GM13977 (cell line): ENCODE data around the gene OCIAD1.

Source experiments
- DNase-seq: peaks from one replicate; pipeline ENCODE4 v3.0.0; 2012; ENCODE audit warnings: low spot score
- in situ Hi-C: fragments of 300-500 bp; cut with MboI; formaldehyde crosslinking; loops from one replicate; pipeline ENCODE4 v1.12.0; 2022; ENCODE audit warnings: low sequenced_read_pairs, low pct_unique_long_range_greater_than_20kb, mixed read lengths, inconsistent platforms; ENCODE audit not compliant: unreplicated experiment
- TF ChIP-seq, protein P1 (sequence below): IDR thresholded peaks from 2 replicates; pipeline ENCODE4 v1.5.1; 2012; ENCODE audit warnings: mild to moderate bottlenecking, control low read depth; ENCODE audit not compliant: insufficient read depth; ENCODE audit errors: extremely low read depth, missing control alignments

The OCIAD1 gene

GRCh38 chr4:48791313-48791712 is 39.6 kb upstream of the OCIAD1 start:
- no peak for DNase-seq
- in situ Hi-C loops = no loop called here
- TF ChIP-seq, protein P1, sequence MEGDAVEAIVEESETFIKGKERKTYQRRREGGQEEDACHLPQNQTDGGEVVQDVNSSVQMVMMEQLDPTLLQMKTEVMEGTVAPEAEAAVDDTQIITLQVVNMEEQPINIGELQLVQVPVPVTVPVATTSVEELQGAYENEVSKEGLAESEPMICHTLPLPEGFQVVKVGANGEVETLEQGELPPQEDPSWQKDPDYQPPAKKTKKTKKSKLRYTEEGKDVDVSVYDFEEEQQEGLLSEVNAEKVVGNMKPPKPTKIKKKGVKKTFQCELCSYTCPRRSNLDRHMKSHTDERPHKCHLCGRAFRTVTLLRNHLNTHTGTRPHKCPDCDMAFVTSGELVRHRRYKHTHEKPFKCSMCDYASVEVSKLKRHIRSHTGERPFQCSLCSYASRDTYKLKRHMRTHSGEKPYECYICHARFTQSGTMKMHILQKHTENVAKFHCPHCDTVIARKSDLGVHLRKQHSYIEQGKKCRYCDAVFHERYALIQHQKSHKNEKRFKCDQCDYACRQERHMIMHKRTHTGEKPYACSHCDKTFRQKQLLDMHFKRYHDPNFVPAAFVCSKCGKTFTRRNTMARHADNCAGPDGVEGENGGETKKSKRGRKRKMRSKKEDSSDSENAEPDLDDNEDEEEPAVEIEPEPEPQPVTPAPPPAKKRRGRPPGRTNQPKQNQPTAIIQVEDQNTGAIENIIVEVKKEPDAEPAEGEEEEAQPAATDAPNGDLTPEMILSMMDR = no peak

- in situ Hi-C loops = no loop called here
- TF ChIP-seq, protein P1 = no peak
- DNase-seq = no peak
These were observed 38.4 kb upstream of the OCIAD1 start for GRCh38 chr4:48792348-48793006.

GRCh38 chr4:48795108-48795507 is 35.8 kb upstream of the OCIAD1 start:
- DNase-seq = no peak
- TF ChIP-seq, protein P1 = no peak
- in situ Hi-C loops = no loop called here

GRCh38 chr4:48796191-48796926 is 34.5 kb upstream of the OCIAD1 start:
- DNase-seq = no peak
- TF ChIP-seq, protein P1 = no peak
- in situ Hi-C loops = no loop called here

DNA sequence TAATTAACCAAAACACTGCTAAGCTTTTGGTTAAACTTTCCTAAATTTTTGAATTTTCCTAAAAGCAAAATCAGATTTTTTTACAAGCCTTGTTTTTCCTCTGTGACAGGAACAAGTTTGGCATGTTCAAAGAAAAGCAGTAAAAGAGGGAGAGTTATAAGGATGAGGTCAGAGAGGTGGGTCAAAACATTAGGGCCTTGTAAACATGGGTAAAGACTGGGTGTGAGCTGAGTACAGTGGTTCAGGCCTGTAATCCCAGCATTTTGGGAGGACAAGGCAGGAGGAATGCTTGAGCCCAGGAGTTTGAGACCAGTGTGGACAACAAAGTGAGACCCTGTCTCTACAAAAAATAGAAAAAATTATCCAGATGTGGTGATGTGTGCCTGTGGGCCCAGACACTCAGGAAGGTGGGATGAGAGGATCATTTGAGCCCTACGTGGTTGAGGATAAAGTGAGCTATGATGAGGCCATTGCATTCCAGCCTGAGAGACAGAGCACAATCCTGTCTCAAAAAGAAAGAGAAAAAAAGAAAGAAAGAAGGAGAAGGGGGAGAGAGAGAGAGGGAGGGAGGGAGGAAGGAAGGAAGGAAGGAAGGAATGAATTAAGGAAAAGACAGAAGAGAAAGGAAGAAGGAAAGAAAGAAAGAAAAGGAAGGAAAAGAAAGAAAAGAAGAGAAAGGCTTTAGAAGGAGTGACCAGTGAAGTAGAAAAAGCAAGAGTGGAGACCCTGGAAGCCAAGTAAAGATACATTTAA is 33.8 kb upstream of the OCIAD1 start:
- DNase-seq = no peak
- TF ChIP-seq, protein P1 = no peak
- in situ Hi-C loops = no loop called here

- DNase-seq = no peak
- in situ Hi-C loops = no loop called here
- TF ChIP-seq, protein P1 = no peak
These were observed 32.8 kb upstream of the OCIAD1 start for GRCh38 chr4:48798117-48798516.
